Inflammatory macrophage treated with lipopolysaccharide for 1 hour (primary cell): ENCODE measurements around the gene TOPORS.

ENCODE experiments used
- DNase-seq, 2 donors: peaks; one replicate each; pipeline ENCODE4 v3.0.0-alpha.2; 2020 to 2022

The TOPORS gene

GRCh38 chr9:32552172-32552872 lies at the start of gene TOPORS, which contains the start of gene SMIM27:
TSS of gene TOPORS (minus strand) at chr9:32552586. CDS start at chr9:32552436, 150 bp downstream.
TSS of gene SMIM27 (plus strand) at chr9:32552327. CDS start at chr9:32552435, 108 bp downstream.
- DNase-seq: peak; percentile 85 to 91

- peak; percentile 18 to 45 for DNase-seq
Measured at GRCh38 chr9:32599021-32599420, 46.6 kb upstream of the TOPORS start.

GRCh38 chr9:32596936-32597335 lies 44.5 kb upstream of the TOPORS start:
- no peak for DNase-seq

- peak; percentile 51 to 75 for DNase-seq
Measured at GRCh38 chr9:32596096-32596865, 43.9 kb upstream of the TOPORS start.

- DNase-seq: no peak
Measured at GRCh38 chr9:32590898-32591297, 38.5 kb upstream of the TOPORS start.

- no peak for DNase-seq
Measured at GRCh38 chr9:32590476-32590875, 38.1 kb upstream of the TOPORS start.

GRCh38 chr9:32589083-32589723 lies 36.8 kb upstream of the TOPORS start:
- peak; percentile 44 to 69 for DNase-seq

- DNase-seq: no peak
Measured at GRCh38 chr9:32587901-32588300, 35.5 kb upstream of the TOPORS start.

- DNase-seq: no peak
Measured at GRCh38 chr9:32584784-32585183, 32.4 kb upstream of the TOPORS start.

GRCh38 chr9:32581512-32582143 lies 29.2 kb upstream of the TOPORS start:
- peak; percentile 31 to 62 for DNase-seq

GRCh38 chr9:32580631-32581300 lies 28.4 kb upstream of the TOPORS start:
- no peak for DNase-seq

GRCh38 chr9:32579706-32580331 lies 27.4 kb upstream of the TOPORS start:
- peak; percentile 25 to 93 for DNase-seq

- no peak for DNase-seq
Measured at GRCh38 chr9:32578976-32579375, 26.6 kb upstream of the TOPORS start.

GRCh38 chr9:32577316-32577715 lies 24.9 kb upstream of the TOPORS start:
- no peak for DNase-seq

- no peak for DNase-seq
Measured at GRCh38 chr9:32574858-32575257, 22.5 kb upstream of the TOPORS start.

GRCh38 chr9:32573821-32574220 lies 21.4 kb upstream of the TOPORS start:
- DNase-seq: peak; percentile 76 to 84

- DNase-seq: peak; percentile 90 to 97
Measured at GRCh38 chr9:32572900-32573523, 20.6 kb upstream of the TOPORS start, which contains the start of gene NDUFB6. TSS of gene NDUFB6 (minus strand) at chr9:32573159. CDS start at chr9:32573060, 99 bp downstream.

- peak; percentile 71 to 81 for DNase-seq
Measured at GRCh38 chr9:32571969-32572899, 19.8 kb upstream of the TOPORS start.

- no peak for DNase-seq
Measured at GRCh38 chr9:32570262-32570661, 17.9 kb upstream of the TOPORS start.

- no peak for DNase-seq
Measured at GRCh38 chr9:32566770-32567169, 14.4 kb upstream of the TOPORS start.
